Neuronal stem cell (in vitro differentiated cells): ENCODE data around the gene WRAP73.

Experiments
- DNase-seq: peaks from one replicate; pipeline ENCODE4 v3.0.0-alpha.2; 2013; ENCODE audit warnings: low spot score
- H2AFZ ChIP-seq: one replicate; pipeline ENCODE4 v1.6.1; 2013; ENCODE audit warnings: mild to moderate bottlenecking, low read length, inconsistent platforms
- H2AK5ac ChIP-seq: 2 replicates; pipeline ENCODE4 v1.6.1; 2013; ENCODE audit warnings: low read depth, mild to moderate bottlenecking, inconsistent platforms, low read length, moderate library complexity, mixed read lengths
- H2BK120ac ChIP-seq: 2 replicates; pipeline ENCODE4 v1.6.1; 2013; ENCODE audit warnings: low read depth, mild to moderate bottlenecking, inconsistent platforms, low read length, moderate library complexity, mixed read lengths
- H2BK12ac ChIP-seq: one replicate; pipeline ENCODE4 v1.6.1; 2013; ENCODE audit warnings: low read length, inconsistent platforms
- H2BK15ac ChIP-seq: 2 replicates; pipeline ENCODE4 v1.6.1; 2013; ENCODE audit warnings: mild to moderate bottlenecking, low read length, inconsistent platforms, mixed read lengths
- H2BK5ac ChIP-seq: one replicate; pipeline ENCODE4 v1.6.1; 2013; ENCODE audit warnings: inconsistent platforms, mild to moderate bottlenecking, low read length, moderate library complexity
- H3K14ac ChIP-seq: one replicate; pipeline ENCODE4 v1.6.1; 2013; ENCODE audit warnings: low read length, inconsistent platforms
- H3K18ac ChIP-seq: 2 replicates; pipeline ENCODE4 v1.6.1; 2013; ENCODE audit warnings: low read length, inconsistent platforms
- H3K23ac ChIP-seq: 2 replicates; pipeline ENCODE4 v1.6.1; 2013; ENCODE audit warnings: low read depth, mild to moderate bottlenecking, mixed read lengths, low read length, inconsistent platforms; ENCODE audit not compliant: poor library complexity
- H3K27ac ChIP-seq: replicated peaks from 3 replicates; pipeline ENCODE4 v1.5.1; 2013; ENCODE audit warnings: low read length, inconsistent platforms
- H3K27me3 ChIP-seq, 3 experiments: 2 replicates each; pipeline ENCODE4 v1.6.1; 2013; ENCODE audit warnings: low read length in 3 of 3, mild to moderate bottlenecking in 2 of 3, inconsistent platforms in 1 of 3, low read depth in 1 of 3, mixed read lengths in 1 of 3, moderate library complexity in 1 of 3; ENCODE audit not compliant: control insufficient read depth in 3 of 3, insufficient read depth in 3 of 3
- H3K36me3 ChIP-seq, 2 donors: replicated peaks in 1 of 2; 2 replicates each; pipeline ENCODE4 v1.6.1; 2013; ENCODE audit warnings: low read length in 2 of 2; ENCODE audit not compliant: control insufficient read depth in 2 of 2, insufficient read depth in 2 of 2
- H3K4ac ChIP-seq: 2 replicates; pipeline ENCODE4 v1.6.1; 2013; ENCODE audit warnings: inconsistent platforms, mild to moderate bottlenecking, low read length, moderate library complexity
- H3K4me1 ChIP-seq, 2 donors: 1 replicate in 1 of 2; 2 replicates in 1 of 2; pipeline ENCODE4 v1.6.1; 2013; ENCODE audit warnings: low read length in 2 of 2, low read depth in 1 of 2; ENCODE audit not compliant: control insufficient read depth in 2 of 2, insufficient read depth in 1 of 2
- H3K4me2 ChIP-seq: one replicate; pipeline ENCODE4 v1.6.1; 2013; ENCODE audit warnings: mild to moderate bottlenecking, low read length, inconsistent platforms; ENCODE audit not compliant: insufficient read depth, poor library complexity, severe bottlenecking
- H3K4me3 ChIP-seq, 2 donors: 2 replicates each; pipeline ENCODE4 v1.5.1; 2013; ENCODE audit warnings: low read length in 2 of 2, mild to moderate bottlenecking in 2 of 2, inconsistent platforms in 1 of 2, moderate library complexity in 1 of 2
- H3K79me1 ChIP-seq: one replicate; pipeline ENCODE4 v1.6.1; 2013; ENCODE audit warnings: low read depth, mild to moderate bottlenecking, inconsistent platforms, low read length, moderate library complexity
- H3K9ac ChIP-seq: one replicate; pipeline ENCODE4 v1.6.1; 2013; ENCODE audit warnings: mild to moderate bottlenecking, low read depth, low read length, inconsistent platforms; ENCODE audit not compliant: poor library complexity
- H3K9me3 ChIP-seq, 2 donors: replicated peaks in 1 of 2; 2 replicates each; pipeline versions ENCODE3 to v1.6.1; 2013; ENCODE audit warnings: low read length in 2 of 2, mild to moderate bottlenecking in 2 of 2, inconsistent platforms in 1 of 2, low read depth in 1 of 2, mixed read lengths in 1 of 2, moderate library complexity in 1 of 2; ENCODE audit not compliant: control insufficient read depth in 2 of 2, insufficient read depth in 1 of 2
- H4K8ac ChIP-seq: one replicate; pipeline ENCODE4 v1.6.1; 2013; ENCODE audit warnings: low read depth, mild to moderate bottlenecking, inconsistent platforms, low read length, moderate library complexity
- H4K91ac ChIP-seq: one replicate; pipeline ENCODE4 v1.6.1; 2013; ENCODE audit warnings: low read length, low read depth, mild to moderate bottlenecking, inconsistent platforms; ENCODE audit not compliant: poor library complexity
- WGBS, 2 donors: extraction: QIAGEN DNeasy Blood & Tissue Kit; methylation state at CpG; one replicate each; pipeline ENCODE4 v1.1.7; 2013; ENCODE audit warnings: missing lambda C conversion rate in 2 of 2, mixed read lengths in 1 of 2; ENCODE audit not compliant: insufficient read length in 2 of 2, insufficient replicate concordance in 1 of 2; ENCODE audit errors: extremely low coverage in 2 of 2; 5-methylcytosine and 5-hydroxymethylcytosine counted together

Gene WRAP73

GRCh38 chr1:3644273-3644672 lies 5.6 kb downstream of the WRAP73 start:
- H3K79me1 ChIP-seq: no peaks in the 10 kb centered on the region
- no peaks in the 10 kb centered on the region for H3K9me3 ChIP-seq
- no peak overlapping the region for H3K14ac ChIP-seq
- H3K23ac ChIP-seq: no peak overlapping the region
- no peaks in the 10 kb centered on the region for H3K27me3 ChIP-seq
- no peak overlapping the region for H2BK5ac ChIP-seq
- H2BK15ac ChIP-seq: no peak overlapping the region
- peaks cover 3 to 5% of the 10 kb centered on the region in 2 donors for H3K4me1 ChIP-seq
- DNase-seq: no peak
- no peak overlapping the region for H3K9ac ChIP-seq
- no peak overlapping the region for H3K4ac ChIP-seq
- no peak overlapping the region for H2BK120ac ChIP-seq
- no peak overlapping the region for H4K8ac ChIP-seq
- H3K4me2 ChIP-seq: no peak overlapping the region
- H4K91ac ChIP-seq: no peak overlapping the region
- peaks cover 4 to 54% of the 10 kb centered on the region in 2 donors for H3K36me3 ChIP-seq
- H3K27ac ChIP-seq: no peak overlapping the region
- no peak overlapping the region for H2AK5ac ChIP-seq
- H3K4me3 ChIP-seq: no peak overlapping the region
- no peak overlapping the region for H2AFZ ChIP-seq
- H3K18ac ChIP-seq: no peak overlapping the region
- H2BK12ac ChIP-seq: no peak overlapping the region
- WGBS, 2 donors: no CpG with 5 or more reads among the region's 25 CpGs

GRCh38 chr1:3642919-3643675 lies 6.8 kb downstream of the WRAP73 start:
- no peak overlapping the region for H2BK12ac ChIP-seq
- H3K79me1 ChIP-seq: no peaks in the 10 kb centered on the region
- no peak overlapping the region for H2AFZ ChIP-seq
- no peak overlapping the region for H3K23ac ChIP-seq
- H2AK5ac ChIP-seq: no peak overlapping the region
- H3K9me3 ChIP-seq: no peaks in the 10 kb centered on the region
- H3K4me3 ChIP-seq: no peak overlapping the region
- H3K4ac ChIP-seq: no peak overlapping the region
- H3K18ac ChIP-seq: no peak overlapping the region
- H2BK5ac ChIP-seq: no peak overlapping the region
- H3K4me2 ChIP-seq: no peak overlapping the region
- no CpG with 5 or more reads among the region's 43 CpGs for WGBS, 2 donors
- DNase-seq: no peak
- H3K27ac ChIP-seq: no peak overlapping the region
- H3K36me3 ChIP-seq: peaks cover 8 to 65% of the 10 kb centered on the region in 2 donors
- no peak overlapping the region for H3K14ac ChIP-seq
- no peak overlapping the region for H4K91ac ChIP-seq
- no peak overlapping the region for H2BK120ac ChIP-seq
- no peak overlapping the region for H3K9ac ChIP-seq
- no peaks in the 10 kb centered on the region for H3K27me3 ChIP-seq
- no peak overlapping the region for H2BK15ac ChIP-seq
- no peak overlapping the region for H4K8ac ChIP-seq
- peaks cover 0 to 3% of the 10 kb centered on the region in 2 donors for H3K4me1 ChIP-seq

- Histone ChIP-seq H3K4me2 (no peak overlapping the region), H3K9ac (no peak overlapping the region), H3K4ac (no peak overlapping the region), H4K8ac (no peak overlapping the region), H2BK12ac (no peak overlapping the region), H2BK5ac (no peak overlapping the region), H3K9me3 (no peaks in the 10 kb centered on the region), H4K91ac (no peak overlapping the region), H2AFZ (no peak overlapping the region), H3K36me3 (peaks cover 14 to 66% of the 10 kb centered on the region in 2 donors), H3K27ac (no peak overlapping the region), H3K14ac (no peak overlapping the region), H2BK120ac (no peak overlapping the region), H3K4me3 (no peak overlapping the region), H3K23ac (no peak overlapping the region), H3K4me1 (peaks cover 0 to 3% of the 10 kb centered on the region in 2 donors), H3K79me1 (no peaks in the 10 kb centered on the region), H3K27me3 (no peaks in the 10 kb centered on the region), H3K18ac (no peak overlapping the region), H2BK15ac (no peak overlapping the region), H2AK5ac (no peak overlapping the region)
- WGBS, 2 donors: no CpG with 5 or more reads among the region's 11 CpGs
- no peak for DNase-seq
These were observed 8.1 kb downstream of the WRAP73 start for GRCh38 chr1:3641816-3642215.

- DNase-seq: no peak
- Histone ChIP-seq H2BK5ac (no peak overlapping the region), H2BK120ac (no peak overlapping the region), H3K36me3 (peaks cover 19 to 66% of the 10 kb centered on the region in 2 donors), H4K91ac (no peak overlapping the region), H3K9me3 (no peaks in the 10 kb centered on the region), H3K18ac (no peak overlapping the region), H2AFZ (no peak overlapping the region), H3K79me1 (no peaks in the 10 kb centered on the region), H2AK5ac (no peak overlapping the region), H3K27me3 (no peaks in the 10 kb centered on the region), H3K23ac (peak overlapping the region; percentile 52), H3K4me3 (peak overlapping the region in 1 of 2 donors; percentile 69), H3K14ac (no peak overlapping the region), H3K9ac (no peak overlapping the region), H3K4me2 (no peak overlapping the region), H3K4ac (no peak overlapping the region), H2BK12ac (no peak overlapping the region), H3K4me1 (peaks cover 0 to 3% of the 10 kb centered on the region in 2 donors), H2BK15ac (no peak overlapping the region), H3K27ac (no peak overlapping the region), H4K8ac (no peak overlapping the region)
- no CpG with 5 or more reads among the region's 26 CpGs for WGBS, 2 donors
These were observed 8.7 kb downstream of the WRAP73 start for GRCh38 chr1:3641046-3641760.
